ENCODE results near the gene ABCA7.
"Not testable (repeated sequence)": the region's sequence is repeated elsewhere in the genome, so short reads cannot be mapped to it uniquely, and the experiment has no call there.

The ABCA7 gene

DNA sequence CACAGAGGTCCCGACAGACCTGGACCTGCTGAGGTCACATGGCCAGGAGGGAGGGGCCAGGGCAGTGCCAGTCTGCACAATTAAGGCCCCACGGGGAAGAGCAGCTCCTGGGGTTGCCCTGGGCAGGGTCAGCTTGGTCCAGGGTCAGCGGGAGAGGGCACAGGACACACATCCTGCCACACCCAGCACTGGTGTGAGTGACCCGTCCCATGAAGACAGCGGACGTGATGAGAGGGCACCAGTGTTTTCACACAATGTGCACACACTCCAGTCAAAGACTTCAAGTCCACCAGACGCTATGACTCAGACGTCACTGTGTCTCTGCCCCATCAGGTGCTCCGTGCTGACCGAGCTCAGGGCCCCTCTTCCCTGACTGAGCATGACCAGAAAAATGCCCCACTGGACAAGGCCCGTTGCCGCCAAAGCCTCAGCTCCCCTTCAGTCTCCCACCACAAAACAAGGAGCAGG, 23.2 kb upstream of the ABCA7 start:
- DNase-seq (ENCODE audit: low spot score), result no peak

DNA sequence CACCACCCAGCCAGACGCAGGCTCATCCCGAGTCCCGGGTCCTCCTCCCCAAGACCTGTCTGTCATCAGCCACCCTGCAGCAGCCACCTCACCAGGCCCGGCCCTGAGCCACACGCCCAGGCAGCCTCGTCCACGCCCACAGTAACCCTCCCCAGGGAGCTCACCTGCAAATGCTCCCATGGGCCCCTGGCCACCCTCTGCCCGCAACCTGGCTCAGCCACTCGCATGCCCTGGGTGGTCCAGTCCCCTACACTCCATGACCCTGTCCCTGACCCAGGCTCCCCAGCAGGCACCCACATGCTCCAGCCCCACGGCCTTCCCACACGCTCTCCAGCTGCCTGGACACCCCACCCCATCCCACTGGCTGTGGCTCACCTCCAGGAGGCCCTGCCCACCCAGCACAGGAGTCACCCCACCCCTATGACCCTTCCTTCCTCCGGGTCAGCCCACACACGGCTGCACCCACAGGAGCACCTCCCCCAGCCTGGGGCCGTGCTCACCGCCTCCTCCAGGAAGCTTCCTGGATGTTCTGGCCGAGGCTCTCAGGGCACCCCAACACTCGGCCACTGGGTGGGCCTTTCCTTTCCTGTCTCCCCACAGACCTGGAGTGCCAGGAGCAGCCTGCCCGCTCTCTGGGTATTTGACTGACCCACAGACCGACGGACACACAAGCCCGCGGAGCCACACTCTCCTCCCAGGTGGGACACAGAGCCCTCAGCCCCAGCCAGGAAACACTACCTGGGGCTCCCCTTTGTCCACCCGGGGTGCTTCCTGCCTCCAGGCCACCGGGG, 22.6 kb upstream of the ABCA7 start:
- DNase-seq (ENCODE audit: low spot score), result no peak

DNA sequence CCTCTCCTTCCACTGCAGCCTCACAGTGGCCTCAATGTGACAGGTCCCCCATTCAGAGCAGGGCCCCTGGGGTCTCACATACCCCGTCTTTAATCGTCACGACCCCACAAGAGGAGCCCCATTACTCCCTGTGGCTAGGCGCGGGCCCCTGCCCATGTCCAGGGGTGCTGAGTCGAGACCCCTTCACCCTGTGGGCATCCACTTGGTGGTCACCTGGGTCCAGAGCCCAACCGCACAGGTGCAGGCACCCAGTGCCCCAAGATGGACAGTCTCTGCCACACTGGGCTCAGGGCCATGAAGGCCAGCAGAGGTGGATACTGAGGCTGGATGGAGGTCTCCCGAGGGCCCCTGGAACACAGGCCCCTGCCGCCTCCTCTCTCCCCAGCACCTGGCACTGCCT, 22.0 kb upstream of the ABCA7 start:
- DNase-seq (ENCODE audit: low spot score), result no peak

DNA sequence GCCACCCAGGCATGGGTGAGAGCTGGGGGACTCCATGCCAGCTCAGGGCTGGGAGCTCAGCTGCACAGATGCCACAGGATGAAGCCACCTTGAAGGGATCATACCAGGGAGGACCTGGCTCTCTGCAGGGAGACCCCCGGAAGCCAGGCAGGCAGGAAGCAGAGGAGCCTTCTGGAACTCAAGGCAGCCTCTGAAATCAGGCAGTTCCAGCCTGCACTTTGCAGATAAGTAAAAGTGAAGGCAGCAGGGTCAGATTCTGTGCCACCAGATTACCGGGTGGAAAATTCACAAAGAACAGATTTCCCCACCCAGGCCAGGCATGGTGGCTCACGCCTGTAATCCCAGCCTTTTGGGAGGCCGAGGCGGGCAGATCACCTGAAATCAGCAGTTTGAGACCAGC, 21.5 kb upstream of the ABCA7 start:
- DNase-seq (ENCODE audit: low spot score), result no peak

DNA sequence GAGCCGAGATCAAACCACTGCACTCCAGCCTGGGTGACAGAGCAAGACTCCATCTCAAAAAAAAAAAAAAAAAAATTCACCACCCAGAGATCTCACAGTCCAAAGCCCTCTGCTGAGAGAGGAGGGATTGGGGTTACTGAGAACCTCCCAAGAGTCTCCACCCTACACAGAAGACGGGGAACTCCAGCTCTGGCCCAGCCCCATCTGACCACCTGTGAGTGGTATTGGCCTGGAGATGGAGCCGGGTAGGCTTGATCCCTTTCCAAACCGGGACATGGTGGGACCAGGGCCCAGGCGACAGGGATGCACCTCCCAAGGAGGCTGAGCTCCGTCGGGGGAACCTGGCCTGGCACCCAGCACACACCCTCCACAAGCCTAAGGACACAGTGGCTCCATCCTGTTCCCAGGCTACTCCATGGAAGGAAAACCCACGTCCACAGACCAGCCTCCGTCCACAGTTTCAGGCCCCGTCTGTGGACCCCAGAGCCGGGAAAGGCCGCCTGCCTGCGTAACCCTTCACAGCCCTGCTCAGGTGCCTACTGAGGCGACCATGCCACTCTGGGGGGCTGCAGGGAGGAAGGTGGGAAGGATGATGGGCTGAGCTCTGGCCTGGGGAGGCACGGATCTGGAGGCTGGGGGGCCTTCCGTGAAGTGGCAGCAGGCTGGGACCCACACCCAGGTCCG, 20.8 kb upstream of the ABCA7 start:
- DNase-seq (ENCODE audit: low spot score), result no peak

DNA sequence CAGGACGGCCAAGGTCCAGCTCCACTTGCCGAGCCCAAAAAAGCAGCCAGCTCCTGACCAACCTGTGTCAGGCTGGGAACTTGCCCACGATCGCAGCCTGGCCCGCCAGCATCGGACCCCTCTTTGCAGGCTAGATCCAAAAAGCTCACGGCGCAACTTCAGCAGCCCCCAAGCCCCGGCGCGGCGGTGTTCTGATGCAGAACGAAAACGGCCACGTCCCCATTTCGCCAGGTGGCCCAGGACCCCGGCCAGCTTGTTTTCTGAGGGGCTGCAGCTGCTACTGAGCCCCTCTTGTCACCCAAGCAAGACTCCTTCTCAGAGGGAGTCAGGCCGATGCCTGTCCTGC, 20.3 kb upstream of the ABCA7 start:
- no peak for DNase-seq (ENCODE audit: low spot score)

DNA sequence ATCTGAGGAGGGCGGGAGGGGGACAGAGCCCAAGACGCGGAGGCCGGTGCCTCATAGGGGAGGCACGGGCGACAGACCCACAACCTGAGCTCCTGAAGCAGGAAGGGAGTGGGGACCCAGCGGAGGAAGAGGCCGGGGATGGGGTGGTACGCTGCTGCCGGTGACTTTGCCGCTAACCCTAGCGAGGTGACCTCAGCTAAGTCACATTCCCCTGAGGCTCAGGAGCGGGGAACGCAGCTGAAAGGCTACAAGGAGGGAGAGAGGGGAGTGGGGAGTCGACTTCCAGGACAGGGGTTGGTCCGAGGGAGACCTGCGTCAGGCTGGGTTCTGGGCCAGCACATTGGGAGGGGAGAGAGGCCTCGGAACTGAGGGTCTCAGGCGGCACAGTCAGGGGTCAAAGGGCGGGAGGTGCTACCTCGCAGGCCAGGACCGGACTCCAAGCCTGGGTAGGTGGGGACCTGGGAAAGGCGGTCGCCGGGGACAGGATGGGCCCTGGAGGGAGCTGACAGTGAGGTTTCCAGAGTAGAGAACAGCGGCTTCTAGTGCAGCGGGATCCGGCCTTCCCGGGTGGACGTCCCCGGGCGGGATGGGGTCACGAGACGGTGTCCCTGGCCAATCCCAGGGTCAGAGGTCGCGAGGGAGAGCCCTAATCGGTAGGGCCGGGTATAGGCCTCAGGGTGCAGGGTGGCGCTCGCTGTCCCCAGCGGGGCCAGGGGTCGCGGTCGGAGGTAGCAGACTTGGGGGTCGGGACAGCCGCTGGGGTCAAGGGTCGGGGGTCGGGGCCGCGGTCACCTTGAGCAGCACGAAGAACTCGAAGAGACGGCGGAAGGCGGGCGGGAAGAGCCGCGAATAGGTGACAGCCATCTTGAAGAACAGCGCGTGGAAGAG, 19.7 kb upstream of the ABCA7 start:
- DNase-seq (ENCODE audit: low spot score), result no peak

DNA sequence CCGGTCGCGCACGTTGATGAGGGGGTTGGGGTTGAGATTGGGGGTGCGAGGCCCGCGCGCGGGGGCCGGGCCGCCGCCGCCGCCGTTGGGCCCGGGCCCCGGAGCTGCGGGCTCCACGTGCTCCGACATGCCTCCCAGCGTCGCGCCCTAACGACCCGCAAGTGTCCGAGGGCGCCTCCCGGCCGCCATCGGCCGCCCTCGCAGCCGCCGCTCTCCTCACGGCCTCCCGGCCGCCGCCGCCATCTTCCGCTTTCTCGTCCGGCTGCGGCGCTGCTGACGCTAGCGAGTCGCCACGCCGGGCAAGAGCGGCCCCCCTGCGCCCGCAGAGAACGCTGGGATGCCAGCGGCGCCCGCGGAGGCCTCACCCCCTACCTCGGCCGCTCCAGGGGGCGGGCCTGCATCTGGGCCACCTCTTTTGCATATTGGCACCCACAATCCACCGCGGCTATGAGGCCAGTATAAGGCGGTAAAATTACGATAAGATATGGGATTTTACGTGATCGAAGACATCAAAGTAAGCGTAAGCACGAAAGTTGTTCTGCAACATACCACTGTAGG, 19.0 kb upstream of the ABCA7 start, which contains the start of gene TMEM259:
TSS of gene TMEM259 (minus strand) at position 256 of the 558 bp plus-strand sequence. CDS start at position 129, 127 bp downstream.
- peak; percentile 99 for DNase-seq (ENCODE audit: low spot score)

DNA sequence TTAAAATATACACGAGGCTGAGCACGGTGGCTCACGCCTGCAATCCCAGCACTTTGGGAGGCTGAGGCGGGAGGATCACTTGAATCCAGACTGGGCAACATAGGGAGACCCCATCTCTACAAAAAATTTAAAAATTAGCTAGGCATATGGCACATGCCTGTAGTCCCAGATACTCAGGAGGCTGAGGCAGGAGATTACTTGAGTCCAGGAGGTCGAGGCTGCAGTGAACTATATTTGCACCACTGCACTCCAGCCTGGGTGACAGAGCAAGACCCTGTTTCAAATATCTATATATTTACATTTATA, 16.1 kb upstream of the ABCA7 start:
- not testable (repeated sequence) for DNase-seq (ENCODE audit: low spot score)

DNA sequence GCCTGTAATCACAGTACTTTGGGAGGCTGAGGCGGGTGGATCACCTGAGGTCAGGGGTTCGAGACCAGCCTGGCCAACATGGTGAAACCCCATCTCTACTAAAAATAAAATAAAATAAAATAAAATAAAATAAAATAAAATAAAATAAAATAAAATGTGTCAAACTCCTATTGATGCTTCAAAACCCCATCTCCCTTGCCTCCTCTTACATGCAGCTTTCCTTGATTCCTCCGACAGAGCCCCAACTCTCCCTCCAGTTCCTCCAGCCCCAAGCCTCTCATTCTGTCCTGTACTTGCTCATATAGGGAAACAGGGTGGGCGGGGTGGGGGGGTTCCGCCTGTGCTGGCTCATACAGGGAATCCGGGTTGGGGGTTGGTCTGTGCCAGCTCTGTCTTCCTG, 14.8 kb upstream of the ABCA7 start:
- DNase-seq (ENCODE audit: low spot score), result not testable (repeated sequence)

DNA sequence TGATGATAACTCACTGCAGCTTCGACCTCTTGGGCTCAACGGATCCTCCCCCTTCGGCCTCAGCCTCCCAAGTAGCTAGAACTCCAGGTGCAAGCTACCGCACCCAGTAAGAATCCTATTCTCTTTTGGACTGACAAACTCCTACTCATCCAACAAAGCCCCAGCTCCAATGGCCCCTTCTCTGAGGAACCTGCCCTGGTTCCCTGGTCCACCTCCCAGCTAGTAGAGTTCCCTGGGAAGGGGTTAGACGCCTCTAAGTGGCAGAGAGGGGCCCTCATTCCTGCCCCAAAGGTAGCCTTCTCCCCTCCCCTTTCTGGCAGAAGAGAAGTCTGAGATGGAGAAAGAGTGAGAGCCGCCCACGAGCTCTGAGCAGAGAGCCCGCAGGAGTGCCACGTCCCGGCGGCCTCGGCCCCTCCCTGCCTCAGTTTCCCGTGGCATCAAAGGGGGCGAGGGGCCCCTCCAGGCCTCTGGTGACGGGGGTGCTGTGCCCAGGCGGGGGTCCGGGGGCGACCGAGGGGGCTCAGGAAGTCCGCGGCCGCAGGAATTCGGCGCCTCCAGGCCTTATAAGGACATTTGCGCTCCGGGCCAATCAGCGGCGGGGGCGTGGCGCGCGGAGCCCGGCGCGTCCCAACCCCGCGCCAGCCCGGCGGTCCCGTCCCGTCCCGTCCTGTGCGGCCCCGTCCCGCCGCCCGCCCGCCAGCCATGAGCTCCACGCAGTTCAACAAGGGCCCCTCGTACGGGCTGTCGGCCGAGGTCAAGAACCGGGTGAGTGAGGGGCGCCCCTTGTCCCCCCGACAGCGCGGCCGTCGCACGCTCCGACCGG, 13.7 kb upstream of the ABCA7 start, which contains the start of gene CNN2:
TSS of gene CNN2 (plus strand) at position 649 of the 823 bp plus-strand sequence. CDS start at position 703, 54 bp downstream.
- DNase-seq (ENCODE audit: low spot score), result peak; percentile 94

DNA sequence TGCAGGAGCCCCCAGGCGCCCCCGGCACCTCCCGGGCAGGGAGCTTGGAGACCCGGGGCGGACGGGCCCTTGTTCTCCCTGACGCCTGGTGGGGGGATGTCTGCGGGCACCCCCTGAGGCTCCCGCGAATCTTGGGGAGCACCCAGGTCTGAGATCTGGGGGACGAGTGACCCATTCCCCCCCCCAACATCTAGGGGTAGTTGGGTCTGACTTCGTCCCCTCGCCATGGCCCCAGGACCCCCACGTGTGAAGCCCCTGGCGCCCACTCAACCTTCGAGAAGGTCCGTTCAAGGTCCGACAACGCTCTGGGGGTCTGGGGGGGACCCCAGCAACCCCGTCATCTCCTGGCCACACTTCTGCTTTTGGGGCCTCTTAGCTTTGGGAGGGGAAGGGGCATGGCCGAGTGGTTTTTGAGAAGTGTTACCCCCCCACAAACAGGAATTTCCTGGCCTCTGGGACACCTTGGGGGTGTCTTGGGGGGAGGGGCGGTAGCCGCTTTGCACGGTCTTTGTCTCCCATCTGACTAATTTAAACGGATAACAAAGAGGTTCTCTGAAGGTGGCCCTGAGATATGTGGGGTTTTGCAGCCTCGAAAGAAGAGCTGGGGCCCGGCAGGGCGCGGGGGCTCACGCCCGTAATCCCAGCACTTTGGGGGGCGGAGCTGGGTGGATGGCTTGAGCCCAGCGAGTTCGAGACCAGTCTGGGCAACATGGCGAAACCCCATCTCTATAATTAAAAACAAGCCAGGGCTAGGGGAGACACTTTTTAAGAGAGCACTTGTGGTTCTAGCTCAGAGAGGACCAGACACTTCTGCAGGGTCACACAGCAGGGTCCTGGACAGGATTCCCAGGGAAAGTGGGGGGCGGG, 12.9 kb upstream of the ABCA7 start:
- no peak for DNase-seq (ENCODE audit: low spot score)

DNA sequence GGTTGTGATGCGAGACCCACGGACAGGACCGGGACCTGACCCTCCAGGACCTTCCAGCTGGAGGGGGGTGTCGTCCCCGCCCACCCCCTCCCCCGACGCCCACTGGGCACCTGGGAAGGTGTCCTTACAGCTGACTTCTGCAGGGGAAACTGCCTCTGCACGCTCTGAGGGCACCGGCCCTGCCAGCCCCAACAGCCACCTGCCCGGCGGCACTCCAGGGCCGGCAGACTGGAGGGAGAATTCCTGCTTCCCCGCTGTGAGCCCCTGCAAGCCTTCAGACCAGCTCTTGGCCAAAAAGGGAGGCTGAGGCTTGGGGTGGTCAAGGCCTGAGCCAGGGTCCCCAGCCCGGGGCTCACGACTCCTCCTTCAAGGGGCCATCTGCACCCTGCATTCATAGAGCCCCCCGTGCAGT, 12.3 kb upstream of the ABCA7 start:
- DNase-seq (ENCODE audit: low spot score), result no peak

DNA sequence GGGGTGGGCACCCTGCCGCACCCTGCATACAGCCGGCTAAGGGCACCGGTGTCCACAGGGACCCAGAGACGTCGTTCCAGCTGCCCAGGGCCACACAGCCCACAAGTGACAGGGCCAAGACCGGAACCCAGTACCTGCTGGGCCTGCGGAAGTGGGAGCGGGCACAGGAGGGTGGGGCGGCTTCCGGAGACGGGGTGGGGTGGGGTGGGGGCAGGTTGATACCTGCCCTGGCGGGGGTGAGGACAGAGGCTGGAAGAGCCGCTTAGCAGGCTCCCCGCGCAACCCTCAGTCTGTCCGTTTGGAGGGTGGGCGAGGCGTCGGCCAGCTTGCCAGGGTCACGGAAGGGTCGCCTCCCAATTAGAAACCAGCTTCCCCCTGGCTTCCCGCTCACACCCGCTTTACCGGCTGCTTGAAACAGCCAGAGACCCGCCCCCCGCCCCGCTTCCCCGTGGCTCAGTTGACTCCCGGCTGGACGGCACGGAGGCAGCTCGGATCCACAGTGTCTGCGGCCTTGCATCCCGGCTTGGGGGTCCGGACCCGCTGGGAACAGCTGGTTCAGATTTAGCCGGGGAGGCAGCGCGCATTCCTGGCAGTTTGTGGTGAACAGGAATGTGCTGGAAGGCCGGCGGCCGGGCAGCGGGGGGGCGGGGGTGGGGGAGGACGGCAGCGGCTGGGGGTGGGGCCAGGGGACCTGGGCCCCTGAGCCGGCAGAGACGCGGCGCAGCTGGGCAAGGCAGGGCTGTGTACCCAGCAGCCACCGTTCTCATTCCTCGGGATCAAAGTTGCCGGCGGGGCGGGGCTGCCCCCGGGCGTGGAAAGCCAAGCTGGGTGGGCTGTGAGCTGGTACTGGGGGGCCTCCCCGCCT, 11.6 kb upstream of the ABCA7 start:
- peak; percentile 90 for DNase-seq (ENCODE audit: low spot score)

DNA sequence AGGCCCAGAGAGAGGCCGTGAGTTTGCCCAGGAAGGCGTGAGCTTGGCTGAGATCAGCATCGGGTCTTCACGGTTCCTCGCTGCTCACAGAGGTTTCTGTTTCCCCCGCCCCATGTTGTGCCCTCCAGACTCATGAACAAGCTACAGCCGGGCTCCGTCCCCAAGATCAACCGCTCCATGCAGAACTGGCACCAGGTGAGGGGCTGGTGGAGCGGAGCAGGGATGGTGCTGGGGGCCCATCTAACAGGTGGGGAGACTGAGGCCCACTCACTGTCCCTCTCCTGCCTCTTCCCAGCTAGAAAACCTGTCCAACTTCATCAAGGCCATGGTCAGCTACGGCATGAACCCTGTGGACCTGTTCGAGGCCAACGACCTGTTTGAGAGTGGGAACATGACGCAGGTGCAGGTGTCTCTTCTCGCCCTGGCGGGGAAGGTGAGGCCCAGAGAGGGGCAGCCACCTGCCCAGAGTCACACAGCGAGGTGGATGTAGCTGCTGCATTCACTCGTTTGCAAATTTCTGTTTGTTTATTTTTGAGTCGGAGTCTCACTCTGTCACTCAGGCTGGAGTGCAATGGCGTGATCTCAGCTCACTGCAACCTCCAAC, 7.5 kb upstream of the ABCA7 start:
- no peak for DNase-seq (ENCODE audit: low spot score)

DNA sequence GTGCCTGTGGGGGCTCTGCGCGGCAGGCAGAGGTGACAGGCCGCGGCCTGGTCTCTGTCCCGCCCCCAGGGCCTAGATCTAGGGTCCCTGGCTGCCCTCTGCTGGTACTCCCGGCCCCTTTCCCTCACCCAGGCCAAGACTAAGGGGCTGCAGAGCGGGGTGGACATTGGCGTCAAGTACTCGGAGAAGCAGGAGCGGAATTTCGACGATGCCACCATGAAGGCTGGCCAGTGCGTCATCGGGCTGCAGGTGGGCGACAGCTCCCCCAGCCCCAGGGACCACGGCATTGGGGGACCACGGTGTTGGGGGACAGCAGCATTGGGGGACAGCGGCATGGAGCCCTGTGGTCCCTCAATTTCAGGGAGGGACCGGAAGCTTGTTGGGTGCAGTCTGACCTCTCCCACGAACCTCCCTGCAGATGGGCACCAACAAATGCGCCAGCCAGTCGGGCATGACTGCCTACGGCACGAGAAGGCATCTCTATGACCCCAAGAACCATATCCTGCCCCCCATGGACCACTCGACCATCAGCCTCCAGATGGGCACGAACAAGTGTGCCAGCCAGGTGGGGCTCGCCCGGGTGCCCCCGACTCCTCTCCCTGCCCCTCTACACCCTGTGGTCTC, 3.8 kb upstream of the ABCA7 start:
- no peak for DNase-seq (ENCODE audit: low spot score)

DNA sequence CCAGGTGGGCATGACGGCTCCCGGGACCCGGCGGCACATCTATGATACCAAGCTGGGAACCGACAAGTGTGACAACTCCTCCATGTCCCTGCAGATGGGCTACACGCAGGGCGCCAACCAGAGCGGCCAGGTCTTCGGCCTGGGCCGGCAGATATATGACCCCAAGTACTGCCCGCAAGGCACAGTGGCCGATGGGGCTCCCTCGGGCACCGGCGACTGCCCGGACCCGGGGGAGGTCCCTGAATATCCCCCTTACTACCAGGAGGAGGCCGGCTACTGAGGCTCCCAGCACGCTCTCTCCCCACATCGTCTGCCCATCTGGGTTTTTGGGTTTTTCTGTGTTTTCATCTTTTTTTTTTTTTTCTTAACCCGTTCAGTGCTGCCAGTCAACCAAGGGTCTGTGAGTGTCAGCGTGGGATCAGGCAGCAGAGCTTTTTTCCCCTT, 2.3 kb upstream of the ABCA7 start:
- no peak for DNase-seq (ENCODE audit: low spot score)

DNA sequence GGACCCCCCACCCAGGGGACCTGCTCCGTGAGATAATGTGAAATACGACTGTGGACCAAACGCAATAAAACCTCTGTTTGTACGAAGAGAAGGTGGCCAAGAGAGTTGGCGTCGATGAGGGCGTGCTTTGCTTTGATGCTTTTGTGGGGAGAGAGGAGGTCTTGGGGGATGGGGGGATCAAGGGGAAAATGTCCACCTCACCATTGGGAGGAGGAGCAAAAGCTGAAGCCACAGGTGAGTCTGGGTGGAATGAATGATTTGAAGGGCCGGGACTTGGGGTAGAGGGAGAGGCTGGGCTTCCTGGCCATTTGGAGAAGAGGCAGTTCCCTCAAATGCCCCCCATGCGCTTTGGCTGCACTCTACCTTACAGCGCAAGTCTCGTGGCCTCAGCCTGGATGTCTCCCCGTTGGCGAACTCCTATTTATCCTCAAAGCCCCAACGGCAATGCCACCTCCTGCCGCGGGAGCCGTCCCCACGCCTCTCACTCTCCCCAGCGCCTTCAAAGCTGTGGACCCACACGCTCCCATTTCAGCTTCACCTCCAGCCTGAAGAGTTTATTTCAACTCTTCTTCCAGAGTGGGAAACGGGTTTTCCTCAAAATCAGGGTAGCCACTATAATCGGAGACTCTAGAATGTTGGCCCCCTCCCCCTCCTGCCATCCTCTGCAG, 795 bp upstream of the ABCA7 start:
- no peak for DNase-seq (ENCODE audit: low spot score)

Measured in HuH-7.5 (cell line).